CD14-positive monocyte (primary cell): ENCODE results near the gene AMN1. TPM values are rescaled to one million over a fixed set of nuclear protein-coding genes. Genes with fewer than 3 reads are reported as not detected.
A peak's percentile ranks its signal among the peaks of the same experiment; 100 is the strongest.
"Not testable (repeated sequence)": the region's sequence is repeated elsewhere in the genome, so short reads cannot be mapped to it uniquely, and the experiment has no call there.

Experiments
- DNase-seq, 3 donors: peaks; one replicate each; pipeline ENCODE4 v3.0.0-alpha.2; 2011 to 2022
- H2AFZ ChIP-seq: 2 replicates; pipeline ENCODE4 v1.6.0; 2012; ENCODE audit warnings: mild to moderate bottlenecking, low read depth, low read length, inconsistent platforms; ENCODE audit not compliant: insufficient read depth, poor library complexity, severe bottlenecking
- H3K27ac ChIP-seq, 2 donors: 1 replicate in 1 of 2; 2 replicates in 1 of 2; pipeline ENCODE4 v1.5.1; 2012 to 2013; ENCODE audit warnings: low read length in 2 of 2, control low read depth in 1 of 2, inconsistent platforms in 1 of 2, low read depth in 1 of 2, mild to moderate bottlenecking in 1 of 2
- H3K27me3 ChIP-seq, 2 donors: one replicate each; pipeline versions ENCODE4 v1.6.0 to v1.6.1; 2011 to 2013; ENCODE audit warnings: low read length in 2 of 2; ENCODE audit not compliant: control insufficient read depth in 2 of 2, insufficient read depth in 2 of 2
- H3K36me3 ChIP-seq, 2 donors: replicated peaks in 1 of 2; 1 replicate in 1 of 2; 2 replicates in 1 of 2; pipeline versions ENCODE4 v1.5.1 to v1.6.1; 2012 to 2013; ENCODE audit warnings: low read length in 2 of 2, control low read depth in 1 of 2, inconsistent platforms in 1 of 2, mild to moderate bottlenecking in 1 of 2; ENCODE audit not compliant: insufficient read depth in 2 of 2, control insufficient read depth in 1 of 2
- H3K4me1 ChIP-seq, 2 donors: 1 replicate in 1 of 2; 2 replicates in 1 of 2; pipeline versions ENCODE4 v1.5.1 to v1.6.1; 2012 to 2013; ENCODE audit warnings: low read length in 2 of 2, control low read depth in 1 of 2, inconsistent platforms in 1 of 2, mild to moderate bottlenecking in 1 of 2, moderate library complexity in 1 of 2; ENCODE audit not compliant: insufficient read depth in 2 of 2, control insufficient read depth in 1 of 2
- H3K4me2 ChIP-seq: replicated peaks from 2 replicates; pipeline ENCODE3; 2012; ENCODE audit warnings: low read length, moderate library complexity, mild to moderate bottlenecking; ENCODE audit not compliant: poor library complexity, severe bottlenecking; ENCODE audit errors: extremely low read depth
- H3K4me3 ChIP-seq, 3 experiments: fragments of 200-600 bp in 1 of 3; sonication (generic) in 1 of 3; replicated peaks in 1 of 3; 1 replicate in 2 of 3; 2 replicates in 1 of 3; pipeline ENCODE4 v1.5.1; 2011 to 2013; ENCODE audit warnings: low read length in 3 of 3, mild to moderate bottlenecking in 3 of 3, control low read depth in 2 of 3, low read depth in 2 of 3, inconsistent platforms in 1 of 3, moderate library complexity in 1 of 3
- H3K79me2 ChIP-seq: 2 replicates; pipeline ENCODE4 v1.6.0; 2012; ENCODE audit warnings: mild to moderate bottlenecking, control low read depth, inconsistent platforms, low read length, moderate library complexity; ENCODE audit not compliant: insufficient read depth
- H3K9ac ChIP-seq: 2 replicates; pipeline ENCODE4 v1.6.0; 2017; ENCODE audit warnings: low read length, mild to moderate bottlenecking; ENCODE audit not compliant: insufficient read depth, poor library complexity, severe bottlenecking
- H3K9me3 ChIP-seq, 2 donors: replicated peaks in 1 of 2; 1 replicate in 1 of 2; 2 replicates in 1 of 2; pipeline versions ENCODE4 v1.5.1 to v1.6.1; 2012 to 2013; ENCODE audit warnings: low read length in 2 of 2, control low read depth in 1 of 2; ENCODE audit not compliant: control insufficient read depth in 1 of 2, insufficient read depth in 1 of 2
- H4K20me1 ChIP-seq: 2 replicates; pipeline ENCODE4 v1.6.0; 2012; ENCODE audit warnings: mild to moderate bottlenecking, low read length, control low read depth, moderate library complexity; ENCODE audit not compliant: insufficient read depth
- H3K27ac Mint-ChIP-seq, 7 donors: one replicate each; pipeline ENCODE4 v1.8.0; 2020; ENCODE audit warnings: mild to moderate bottlenecking in 7 of 7, mixed read lengths in 7 of 7, moderate library complexity in 6 of 7, inconsistent platforms in 2 of 7
- H3K27me3 Mint-ChIP-seq, 3 donors: one replicate each; pipeline ENCODE4 v1.8.0; 2021 to 2022; ENCODE audit warnings: low read depth in 3 of 3, mild to moderate bottlenecking in 3 of 3, mixed read lengths in 3 of 3, moderate library complexity in 3 of 3, inconsistent platforms in 1 of 3
- H3K36me3 Mint-ChIP-seq, 2 donors: one replicate each; pipeline ENCODE4 v1.8.0; 2020; ENCODE audit warnings: mixed read lengths in 2 of 2, inconsistent platforms in 1 of 2, mild to moderate bottlenecking in 1 of 2
- H3K4me1 Mint-ChIP-seq: one replicate; pipeline ENCODE4 v1.8.0; 2020; ENCODE audit warnings: mild to moderate bottlenecking, mixed read lengths
- H3K4me3 Mint-ChIP-seq, 2 donors: one replicate each; pipeline ENCODE4 v1.8.0; 2020; ENCODE audit warnings: mild to moderate bottlenecking in 2 of 2, mixed read lengths in 2 of 2, moderate library complexity in 1 of 2
- H3K9me3 Mint-ChIP-seq, 7 donors: one replicate each; pipeline ENCODE4 v1.8.0; 2020 to 2022; ENCODE audit warnings: mixed read lengths in 7 of 7, mild to moderate bottlenecking in 6 of 7, moderate library complexity in 6 of 7, inconsistent platforms in 2 of 7
- WGBS: methylation state at CpG from one replicate; pipeline ENCODE4 v1.1.5; 2013; ENCODE audit warnings: missing lambda C conversion rate; ENCODE audit not compliant: insufficient coverage; 5-methylcytosine and 5-hydroxymethylcytosine counted together
- intact Hi-C, 2 donors: fragments of 100-400 bp; cut with micrococcal nuclease; formaldehyde crosslinking; loops; one replicate each; pipeline versions ENCODE4 v1.15.0 to v1.15.1; 2023
- polyA plus RNA-seq, 3 donors: library from polyadenylated mRNA; depleted of rRNA in 1 of 3; unstranded in 2 of 3; stranded (reverse) in 1 of 3; fragments of 300-500 nt in 2 of 3; fragments of >200 nt in 1 of 3; fragmentation: Illumina TruSeq in 2 of 3; gene quantifications; 1 replicate in 2 of 3; 2 replicates in 1 of 3; pipeline ENCODE4 v1.2.3, GENCODE V29; 2012 to 2021
- TF ChIP-seq, protein P1 (sequence below): fragments of 200-600 bp; IDR thresholded peaks from one replicate; pipeline ENCODE4 v1.8.0; 2022; ENCODE audit warnings: antibody characterized with exemption, mild to moderate bottlenecking

AMN1 gene
- polyA plus RNA-seq, 3 donors: 6.0 to 7.8 (median 7.4) TPM

DNA sequence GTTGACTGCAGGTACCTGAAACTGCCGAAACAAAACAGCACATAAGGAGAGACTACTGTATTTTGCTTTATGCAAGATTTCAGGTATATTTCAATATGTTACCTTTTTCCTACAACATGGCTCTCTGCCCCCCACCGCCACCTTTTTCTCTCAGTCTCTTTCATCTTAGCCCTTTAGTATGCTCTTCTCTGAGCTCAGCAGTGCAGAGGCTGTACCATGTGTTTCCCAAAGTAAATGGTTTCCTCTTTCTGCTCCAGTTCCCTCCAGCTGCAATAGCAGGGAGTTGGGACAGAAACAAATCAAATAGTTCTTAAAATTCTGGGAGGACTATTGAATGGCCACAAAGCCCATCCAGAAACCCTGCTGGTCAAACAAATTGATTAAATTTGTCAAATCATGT, 4.3 kb downstream of the AMN1 start:
- H3K36me3 Mint-ChIP-seq: peaks cover 9 to 19% of the 10 kb centered on the region in 2 donors
- Histone ChIP-seq H4K20me1 (no peaks in the 10 kb centered on the region), H3K4me2 (no peak overlapping the region), H3K9me3 (no peaks in the 10 kb centered on the region), H3K79me2 (peaks cover 10% of the 10 kb centered on the region), H3K27me3 (no peaks in the 10 kb centered on the region), H3K27ac (no peak overlapping the region), H3K36me3 (no peaks in the 10 kb centered on the region), H2AFZ (no peak overlapping the region), H3K4me3 (no peak overlapping the region), H3K9ac (no peak overlapping the region), H3K4me1 (peaks cover 30 to 38% of the 10 kb centered on the region in 2 donors)
- peaks cover 0 to 5% (median 0%) of the 10 kb centered on the region in 7 donors for H3K9me3 Mint-ChIP-seq
- intact Hi-C loops: no loop called here
- no CpG with 5 or more reads among the region's 2 CpGs for WGBS
- peak overlapping the region in 2 of 7 donors; percentile 7 to 62 for H3K27ac Mint-ChIP-seq
- TF ChIP-seq, protein P1, sequence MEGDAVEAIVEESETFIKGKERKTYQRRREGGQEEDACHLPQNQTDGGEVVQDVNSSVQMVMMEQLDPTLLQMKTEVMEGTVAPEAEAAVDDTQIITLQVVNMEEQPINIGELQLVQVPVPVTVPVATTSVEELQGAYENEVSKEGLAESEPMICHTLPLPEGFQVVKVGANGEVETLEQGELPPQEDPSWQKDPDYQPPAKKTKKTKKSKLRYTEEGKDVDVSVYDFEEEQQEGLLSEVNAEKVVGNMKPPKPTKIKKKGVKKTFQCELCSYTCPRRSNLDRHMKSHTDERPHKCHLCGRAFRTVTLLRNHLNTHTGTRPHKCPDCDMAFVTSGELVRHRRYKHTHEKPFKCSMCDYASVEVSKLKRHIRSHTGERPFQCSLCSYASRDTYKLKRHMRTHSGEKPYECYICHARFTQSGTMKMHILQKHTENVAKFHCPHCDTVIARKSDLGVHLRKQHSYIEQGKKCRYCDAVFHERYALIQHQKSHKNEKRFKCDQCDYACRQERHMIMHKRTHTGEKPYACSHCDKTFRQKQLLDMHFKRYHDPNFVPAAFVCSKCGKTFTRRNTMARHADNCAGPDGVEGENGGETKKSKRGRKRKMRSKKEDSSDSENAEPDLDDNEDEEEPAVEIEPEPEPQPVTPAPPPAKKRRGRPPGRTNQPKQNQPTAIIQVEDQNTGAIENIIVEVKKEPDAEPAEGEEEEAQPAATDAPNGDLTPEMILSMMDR: no peak
- H3K4me3 Mint-ChIP-seq: no peak overlapping the region
- no peaks in the 10 kb centered on the region for H3K27me3 Mint-ChIP-seq
- DNase-seq: no peak
- H3K4me1 Mint-ChIP-seq: peaks cover 41% of the 10 kb centered on the region

DNA sequence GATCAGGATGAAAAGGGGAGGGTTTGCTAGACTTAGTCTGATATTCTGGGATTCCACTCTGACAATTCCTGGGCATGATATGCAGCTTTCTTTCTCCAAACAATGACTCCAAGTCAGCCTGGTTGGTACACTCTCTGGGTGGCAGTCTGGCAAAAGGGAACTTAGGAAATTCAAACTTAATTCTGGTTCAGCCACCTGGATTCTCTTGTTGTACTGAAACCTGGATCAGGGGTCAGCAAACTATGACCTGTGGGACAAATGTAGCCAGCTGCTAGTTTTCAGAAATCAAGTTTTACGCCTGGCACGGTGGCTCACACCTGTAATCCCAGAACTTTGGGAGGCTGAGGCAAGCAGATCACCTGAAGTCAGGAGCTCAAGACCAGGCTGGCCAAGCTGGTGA, 6.2 kb downstream of the AMN1 start:
- no peak overlapping the region for H3K4me3 Mint-ChIP-seq
- peaks cover 6% of the 10 kb centered on the region for H3K79me2 ChIP-seq
- no peak overlapping the region for H3K4me3 ChIP-seq
- no peaks in the 10 kb centered on the region for H3K9me3 ChIP-seq
- peaks cover 42% of the 10 kb centered on the region for H3K4me1 Mint-ChIP-seq
- peaks cover 21 to 23% of the 10 kb centered on the region in 2 donors for H3K4me1 ChIP-seq
- no peak overlapping the region for H3K27ac ChIP-seq
- H3K27me3 ChIP-seq: no peaks in the 10 kb centered on the region
- peaks cover 0 to 8% (median 3%) of the 10 kb centered on the region in 7 donors for H3K9me3 Mint-ChIP-seq
- peaks cover 0 to 4% of the 10 kb centered on the region in 2 donors for H3K36me3 ChIP-seq
- no peak overlapping the region for H2AFZ ChIP-seq
- H3K27ac Mint-ChIP-seq: no peak overlapping the region
- TF ChIP-seq, protein P1: no peak
- 100% methylated on average over 2 of the region's 2 CpGs for WGBS
- intact Hi-C loops: no loop called here
- no peak overlapping the region for H3K4me2 ChIP-seq
- no peak for DNase-seq
- no peak overlapping the region for H3K9ac ChIP-seq
- H4K20me1 ChIP-seq: no peaks in the 10 kb centered on the region
- H3K36me3 Mint-ChIP-seq: peaks cover 22 to 34% of the 10 kb centered on the region in 2 donors
- H3K27me3 Mint-ChIP-seq: no peaks in the 10 kb centered on the region

DNA sequence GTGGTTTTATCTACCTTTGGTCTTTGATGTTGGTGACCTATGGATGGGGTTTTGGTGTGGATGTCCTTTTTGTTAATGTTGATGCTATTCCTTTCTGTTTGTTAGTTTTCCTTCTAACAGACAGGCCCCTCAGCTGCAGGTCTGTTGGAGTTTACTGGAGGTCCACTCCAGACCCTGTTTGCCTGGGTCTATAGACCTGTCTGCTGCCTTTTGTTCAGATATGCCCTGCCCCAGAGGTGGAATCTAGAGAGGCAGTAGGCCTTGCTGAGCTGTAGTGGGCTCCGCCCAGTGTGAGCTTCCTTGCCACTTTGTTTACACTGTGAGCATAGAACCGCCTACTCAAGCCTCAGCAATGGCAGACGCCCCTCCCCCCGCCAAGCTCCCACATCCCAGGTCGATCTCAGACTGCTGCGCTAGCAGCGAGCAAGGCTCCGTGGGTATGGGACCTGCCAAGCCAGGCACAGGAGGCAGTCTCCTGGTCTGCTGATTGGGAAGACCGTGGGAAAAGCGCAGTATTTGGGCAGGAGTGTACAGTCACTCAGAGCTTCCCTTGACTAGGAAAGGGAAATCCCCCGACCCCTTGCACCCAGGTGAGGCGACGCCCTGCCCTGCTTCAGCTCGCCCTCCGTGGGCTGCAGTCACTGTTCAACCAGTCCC, 10.2 kb downstream of the AMN1 start:
- DNase-seq, H3K27me3 Mint-ChIP-seq, H3K36me3 ChIP-seq, intact Hi-C loops, H3K9ac ChIP-seq, H3K27ac ChIP-seq, H3K4me2 ChIP-seq, H2AFZ ChIP-seq, H3K27me3 ChIP-seq, H4K20me1 ChIP-seq, H3K4me3 ChIP-seq, H3K4me3 Mint-ChIP-seq, H3K79me2 ChIP-seq, H3K9me3 ChIP-seq: not testable (repeated sequence)
- Mint-ChIP-seq H3K9me3 (peaks cover 0 to 10% (median 4%) of the 10 kb centered on the region in 7 donors), H3K4me1 (peaks cover 43% of the 10 kb centered on the region), H3K36me3 (peaks cover 24 to 28% of the 10 kb centered on the region in 2 donors), H3K27ac (peak overlapping the region in 2 of 7 donors; percentile 56 to 60)
- H3K4me1 ChIP-seq: peaks cover 7 to 29% of the 10 kb centered on the region in 2 donors
- over 99% methylated on average over 15 of the region's 15 CpGs for WGBS
